Prostate gland (tissue), 2 donors: ENCODE measurements around the gene CA7. TPM values are rescaled to one million over a fixed set of nuclear protein-coding genes. Genes with fewer than 3 reads are reported as not detected.

ENCODE experiments used
- DNase-seq: peaks from one replicate; pipeline ENCODE4 v3.0.0-alpha.2; 2019; ENCODE audit warnings: low spot score
- H3K27ac ChIP-seq, 2 donors: fragments of 200-600 bp; sonication (generic); 2 replicates each; pipeline ENCODE4 v1.5.1; 2017 to 2019
- H3K27me3 ChIP-seq: fragments of 200-600 bp; sonication (generic); replicated peaks from 2 replicates; pipeline ENCODE4 v1.5.1; 2019; ENCODE audit not compliant: insufficient read depth
- H3K36me3 ChIP-seq, 2 donors: fragments of 200-600 bp; sonication (generic); 1 replicate in 1 of 2; 2 replicates in 1 of 2; pipeline versions ENCODE4 v1.5.1 to v1.8.1; 2017 to 2019
- H3K4me1 ChIP-seq: fragments of 200-600 bp; sonication (generic); replicated peaks from 2 replicates; pipeline ENCODE4 v1.5.1; 2019
- H3K4me3 ChIP-seq, 2 donors: fragments of 200-600 bp; sonication (generic); 2 replicates each; pipeline ENCODE4 v1.5.1; 2017 to 2019
- H3K9me3 ChIP-seq: fragments of 200-600 bp; sonication (generic); 2 replicates; pipeline ENCODE4 v1.5.1; 2017
- POLR2A ChIP-seq: fragments of 450-650 bp; IDR thresholded peaks from one replicate; pipeline ENCODE4 v1.6.1; 2016; ENCODE audit warnings: antibody characterized with exemption, mild to moderate bottlenecking
- POLR2AphosphoS5 ChIP-seq: sonication (generic); formaldehyde crosslinking; IDR thresholded peaks from one replicate; pipeline ENCODE4 v1.6.1; 2017; ENCODE audit warnings: antibody characterized with exemption
- WGBS: methylation state at CpG from one replicate; pipeline ENCODE4 v1.1.5; 2018; 5-methylcytosine and 5-hydroxymethylcytosine counted together
- intact Hi-C: fragments of 100-400 bp; cut with DNase I; formaldehyde crosslinking; loops from one replicate; pipeline ENCODE4 v1.14.2; 2022
- total RNA-seq, 2 donors: library from RNA; depleted of rRNA; stranded (reverse); fragments of >200 nt; gene quantifications; one replicate each; pipeline ENCODE4 v1.1.0, GENCODE V29; 2016
- TF ChIP-seq, protein P1 (sequence below), 4 experiments: fragments of 200-600 bp in 2 of 4; fragments of 450-650 bp in 2 of 4; sonication (generic) in 2 of 4; IDR thresholded peaks; 1 replicate in 3 of 4; 2 replicates in 1 of 4; pipeline ENCODE4 v1.5.1; 2016 to 2019; ENCODE audit warnings: antibody characterized with exemption in 4 of 4, mild to moderate bottlenecking in 2 of 4, moderate library complexity in 2 of 4

CA7 gene
- total RNA-seq, 2 donors from 2014 or later = 1.9 TPM; not detected in 1

DNA sequence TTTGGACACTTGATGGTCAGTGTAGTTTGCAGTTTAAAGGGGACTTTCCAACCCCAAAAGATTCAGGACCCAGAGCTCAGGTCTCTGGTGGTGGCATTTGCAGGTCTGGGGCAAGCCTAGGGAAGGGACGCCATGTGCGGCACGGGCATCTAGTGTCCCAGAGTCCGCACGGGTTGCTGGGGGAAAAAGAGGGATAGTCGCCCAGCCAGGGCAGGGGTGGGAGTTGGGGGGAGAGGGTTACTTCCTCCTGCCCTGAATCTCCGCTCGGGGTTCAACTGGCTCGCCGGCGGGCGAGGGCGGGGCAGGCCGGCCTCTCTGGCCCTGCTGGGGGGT lies 239 bp upstream of the CA7 start:
- DNase-seq = no peak
- Histone ChIP-seq H3K27me3 (peaks cover 5% of the 10 kb centered on the region), H3K27ac (no peak overlapping the region), H3K4me1 (peaks cover 3% of the 10 kb centered on the region), H3K36me3 (no peaks in the 10 kb centered on the region), H3K4me3 (peak overlapping the region; percentile 19 to 40), H3K9me3 (no peaks in the 10 kb centered on the region)
- intact Hi-C loops = no loop called here
- TF ChIP-seq POLR2AphosphoS5 = no peak
- TF ChIP-seq, protein P1, sequence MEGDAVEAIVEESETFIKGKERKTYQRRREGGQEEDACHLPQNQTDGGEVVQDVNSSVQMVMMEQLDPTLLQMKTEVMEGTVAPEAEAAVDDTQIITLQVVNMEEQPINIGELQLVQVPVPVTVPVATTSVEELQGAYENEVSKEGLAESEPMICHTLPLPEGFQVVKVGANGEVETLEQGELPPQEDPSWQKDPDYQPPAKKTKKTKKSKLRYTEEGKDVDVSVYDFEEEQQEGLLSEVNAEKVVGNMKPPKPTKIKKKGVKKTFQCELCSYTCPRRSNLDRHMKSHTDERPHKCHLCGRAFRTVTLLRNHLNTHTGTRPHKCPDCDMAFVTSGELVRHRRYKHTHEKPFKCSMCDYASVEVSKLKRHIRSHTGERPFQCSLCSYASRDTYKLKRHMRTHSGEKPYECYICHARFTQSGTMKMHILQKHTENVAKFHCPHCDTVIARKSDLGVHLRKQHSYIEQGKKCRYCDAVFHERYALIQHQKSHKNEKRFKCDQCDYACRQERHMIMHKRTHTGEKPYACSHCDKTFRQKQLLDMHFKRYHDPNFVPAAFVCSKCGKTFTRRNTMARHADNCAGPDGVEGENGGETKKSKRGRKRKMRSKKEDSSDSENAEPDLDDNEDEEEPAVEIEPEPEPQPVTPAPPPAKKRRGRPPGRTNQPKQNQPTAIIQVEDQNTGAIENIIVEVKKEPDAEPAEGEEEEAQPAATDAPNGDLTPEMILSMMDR (IDR thresholded peaks at IDR 0.05) = no peak
- TF ChIP-seq POLR2A = no peak
- WGBS = 15% methylated on average over 14 of the region's 14 CpGs

DNA sequence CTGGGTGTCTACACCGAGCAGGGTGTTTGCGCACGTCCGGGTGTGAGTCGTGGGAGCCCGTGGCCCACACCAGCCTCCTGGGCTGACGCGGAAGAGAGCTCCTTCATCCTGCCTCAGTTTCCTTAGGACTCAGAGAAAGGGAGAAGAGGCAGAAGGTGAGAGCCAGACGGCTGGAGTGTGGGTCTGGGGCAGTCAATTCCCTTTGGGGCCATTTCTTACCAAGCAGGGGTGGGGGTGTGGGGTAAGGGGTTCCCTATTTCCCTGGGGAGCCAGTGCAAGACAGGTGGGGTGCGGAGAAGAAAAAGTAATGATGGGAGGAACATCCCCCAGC lies 831 bp downstream of the CA7 start:
- Histone ChIP-seq H3K4me3 (peak overlapping the region; percentile 19 to 40), H3K27me3 (peaks cover 5% of the 10 kb centered on the region), H3K9me3 (no peaks in the 10 kb centered on the region), H3K27ac (no peak overlapping the region), H3K4me1 (peaks cover 3% of the 10 kb centered on the region), H3K36me3 (no peaks in the 10 kb centered on the region)
- DNase-seq = no peak
- 12% methylated on average over 10 of the region's 10 CpGs for WGBS
- TF ChIP-seq POLR2AphosphoS5 (no peak), POLR2A (no peak)
- TF ChIP-seq, protein P1 (IDR thresholded peaks at IDR 0.05) = no peak
- intact Hi-C loops = no loop called here

DNA sequence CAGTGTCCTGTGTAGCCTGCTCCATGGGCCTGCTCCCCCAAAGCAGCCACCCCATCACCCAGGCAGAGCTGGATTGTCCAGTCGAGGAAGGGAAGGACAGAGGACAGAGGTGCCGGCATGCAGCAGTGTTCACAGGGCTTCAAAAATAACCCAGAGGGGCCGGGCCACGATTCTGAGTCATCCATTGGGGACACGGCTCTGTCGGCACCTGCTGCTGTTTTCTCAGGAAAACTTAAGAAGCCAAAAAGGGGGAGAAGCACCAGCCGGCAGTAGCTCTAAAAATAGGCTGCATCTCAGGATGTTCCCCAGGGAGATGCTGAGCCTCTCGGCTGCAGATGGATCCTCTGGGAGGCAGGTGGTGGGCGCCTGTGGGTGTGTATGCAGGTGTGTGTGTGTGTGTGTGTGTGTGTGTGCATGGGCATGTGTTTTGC lies 1.6 kb downstream of the CA7 start:
- TF ChIP-seq POLR2AphosphoS5 (no peak), POLR2A (no peak)
- TF ChIP-seq, protein P1 (IDR thresholded peaks at IDR 0.05) = no peak
- Histone ChIP-seq H3K27ac (no peak overlapping the region), H3K4me1 (peaks cover 3% of the 10 kb centered on the region), H3K9me3 (no peaks in the 10 kb centered on the region), H3K27me3 (peaks cover 5% of the 10 kb centered on the region), H3K36me3 (no peaks in the 10 kb centered on the region), H3K4me3 (no peak overlapping the region)
- no peak for DNase-seq
- 50% methylated on average over 9 of the region's 9 CpGs for WGBS
- intact Hi-C loops = no loop called here

DNA sequence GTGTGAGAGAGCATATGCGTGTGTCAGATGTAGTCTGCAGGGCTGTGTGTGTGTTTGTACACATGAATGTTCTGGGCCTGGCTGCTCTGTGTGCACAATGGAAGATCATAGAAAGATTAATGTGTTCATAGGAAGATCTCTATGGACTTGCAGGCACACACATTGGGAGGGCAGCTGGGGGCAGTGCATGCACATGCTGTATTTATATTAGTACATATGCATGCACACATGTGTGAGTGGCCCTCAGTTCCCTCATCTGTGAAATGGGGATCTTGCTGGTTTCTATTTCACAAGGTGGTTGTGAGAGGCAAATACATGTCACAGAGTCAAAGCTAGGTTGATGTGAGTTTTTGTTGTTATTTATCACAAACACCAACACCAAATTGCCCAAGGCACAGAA lies 2.1 kb downstream of the CA7 start:
- 100% methylated on average over 1 of the region's 1 CpG for WGBS
- TF ChIP-seq POLR2A (no peak), POLR2AphosphoS5 (no peak)
- TF ChIP-seq, protein P1 (IDR thresholded peaks at IDR 0.05) = no peak
- H3K27me3 ChIP-seq = peaks cover 5% of the 10 kb centered on the region
- no peaks in the 10 kb centered on the region for H3K36me3 ChIP-seq
- H3K27ac ChIP-seq = no peak overlapping the region
- H3K9me3 ChIP-seq = no peaks in the 10 kb centered on the region
- intact Hi-C loops = no loop called here
- DNase-seq = no peak
- peaks cover 3% of the 10 kb centered on the region for H3K4me1 ChIP-seq
- H3K4me3 ChIP-seq = no peak overlapping the region

GRCh38 chr16:66846831-66847230 lies 2.6 kb downstream of the CA7 start:
- intact Hi-C loops = no loop called here
- 95% methylated on average over 6 of the region's 6 CpGs for WGBS
- H3K9me3 ChIP-seq = no peaks in the 10 kb centered on the region
- H3K27ac ChIP-seq = no peak overlapping the region
- no peak for TF ChIP-seq POLR2AphosphoS5
- TF ChIP-seq POLR2A = no peak
- TF ChIP-seq, protein P1 (IDR thresholded peaks at IDR 0.05) = no peak
- no peaks in the 10 kb centered on the region for H3K36me3 ChIP-seq
- no peak overlapping the region for H3K4me3 ChIP-seq
- peaks cover 3% of the 10 kb centered on the region for H3K4me1 ChIP-seq
- peaks cover 5% of the 10 kb centered on the region for H3K27me3 ChIP-seq
- no peak for DNase-seq
